HEK293 (cell line): ENCODE results near the gene LAMA4.

Experiments used
- KLF10 ChIP-seq: fragments of 450-650 bp; IDR thresholded peaks from 2 replicates; pipeline ENCODE4 v1.5.1; 2018; ENCODE audit warnings: missing biosample characterization, mild to moderate bottlenecking, missing genetic modification characterization
- MEIS1 ChIP-seq: sonication (generic); formaldehyde crosslinking; IDR thresholded peaks from 2 replicates; pipeline ENCODE4 v1.8.1; 2022; ENCODE audit warnings: missing genetic modification reagents, mild to moderate bottlenecking, borderline replicate concordance
- PATZ1 ChIP-seq: fragments of 450-650 bp; formaldehyde crosslinking; IDR thresholded peaks from 2 replicates; pipeline ENCODE4 v1.5.1; 2016; ENCODE audit warnings: missing biosample characterization, missing genetic modification characterization
- ZFP41 ChIP-seq: fragments of 450-650 bp; formaldehyde crosslinking; IDR thresholded peaks from 2 replicates; pipeline ENCODE4 v1.5.1; 2016; ENCODE audit warnings: missing biosample characterization, missing genetic modification characterization, borderline replicate concordance
- ZNF121 ChIP-seq: fragments of 450-650 bp; formaldehyde crosslinking; IDR thresholded peaks from 2 replicates; pipeline ENCODE4 v1.5.1; 2016; ENCODE audit warnings: missing biosample characterization, missing genetic modification characterization
- ZNF362 ChIP-seq: fragments of 450-650 bp; formaldehyde crosslinking; IDR thresholded peaks from 2 replicates; pipeline ENCODE4 v1.5.1; 2016; ENCODE audit warnings: missing biosample characterization, missing genetic modification characterization
- ZNF629 ChIP-seq: fragments of 450-650 bp; formaldehyde crosslinking; IDR thresholded peaks from 2 replicates; pipeline ENCODE4 v1.5.1; 2017; ENCODE audit warnings: missing biosample characterization, missing genetic modification characterization
- ZNF791 ChIP-seq: fragments of 450-650 bp; formaldehyde crosslinking; IDR thresholded peaks from 2 replicates; pipeline ENCODE4 v1.5.1; 2016; ENCODE audit warnings: missing biosample characterization, missing genetic modification characterization
- TF ChIP-seq, protein P1 (sequence below): fragments of 450-650 bp; formaldehyde crosslinking; IDR thresholded peaks from 2 replicates; pipeline ENCODE4 v1.5.1; 2016; ENCODE audit warnings: missing biosample characterization, missing genetic modification characterization

DNA sequence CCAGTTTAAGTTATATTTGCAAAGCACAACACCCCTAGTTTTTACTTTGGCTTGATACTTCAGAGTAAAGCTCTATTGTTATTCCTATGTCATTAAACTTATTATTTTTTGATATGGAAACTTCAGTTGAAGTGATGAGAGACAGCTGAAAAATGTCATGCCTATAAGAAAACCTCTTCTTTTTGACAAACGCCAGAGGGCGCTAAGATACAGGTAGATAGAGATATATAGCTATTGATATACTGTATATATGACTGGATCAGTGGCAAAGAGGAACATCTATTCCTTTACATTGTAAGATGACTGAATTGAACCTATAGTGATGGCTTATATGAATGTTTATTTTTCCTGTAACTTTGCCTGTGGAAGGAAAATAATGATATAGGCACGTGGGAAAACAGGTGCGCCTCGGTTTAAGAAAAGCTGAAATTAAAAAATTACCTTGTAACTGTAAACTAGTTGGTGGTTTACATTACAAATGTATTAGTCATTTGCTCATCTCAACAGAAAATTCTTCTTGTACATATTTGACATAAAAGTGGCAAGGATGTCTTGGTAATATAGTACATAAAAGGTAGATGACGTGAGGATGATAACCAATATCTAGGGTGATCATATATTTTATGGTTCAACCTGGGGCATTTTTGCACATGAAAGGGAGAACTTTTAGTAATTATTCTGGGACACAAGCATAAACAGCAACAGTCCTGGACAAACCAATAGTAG is 74.1 kb downstream of the LAMA4 start:
- TF ChIP-seq ZNF791 (no peak), MEIS1 (CRISPR knock-in tag) (no peak), PATZ1 (no peak), ZNF362 (tag by site-specific recombination) (no peak), ZNF121 (no peak), ZNF629 (tag by site-specific recombination) (no peak), KLF10 (tag by site-specific recombination) (no peak), ZFP41 (tag by site-specific recombination) (no peak)
- TF ChIP-seq, protein P1, sequence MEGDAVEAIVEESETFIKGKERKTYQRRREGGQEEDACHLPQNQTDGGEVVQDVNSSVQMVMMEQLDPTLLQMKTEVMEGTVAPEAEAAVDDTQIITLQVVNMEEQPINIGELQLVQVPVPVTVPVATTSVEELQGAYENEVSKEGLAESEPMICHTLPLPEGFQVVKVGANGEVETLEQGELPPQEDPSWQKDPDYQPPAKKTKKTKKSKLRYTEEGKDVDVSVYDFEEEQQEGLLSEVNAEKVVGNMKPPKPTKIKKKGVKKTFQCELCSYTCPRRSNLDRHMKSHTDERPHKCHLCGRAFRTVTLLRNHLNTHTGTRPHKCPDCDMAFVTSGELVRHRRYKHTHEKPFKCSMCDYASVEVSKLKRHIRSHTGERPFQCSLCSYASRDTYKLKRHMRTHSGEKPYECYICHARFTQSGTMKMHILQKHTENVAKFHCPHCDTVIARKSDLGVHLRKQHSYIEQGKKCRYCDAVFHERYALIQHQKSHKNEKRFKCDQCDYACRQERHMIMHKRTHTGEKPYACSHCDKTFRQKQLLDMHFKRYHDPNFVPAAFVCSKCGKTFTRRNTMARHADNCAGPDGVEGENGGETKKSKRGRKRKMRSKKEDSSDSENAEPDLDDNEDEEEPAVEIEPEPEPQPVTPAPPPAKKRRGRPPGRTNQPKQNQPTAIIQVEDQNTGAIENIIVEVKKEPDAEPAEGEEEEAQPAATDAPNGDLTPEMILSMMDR (tag by site-specific recombination), result peak; percentile 54; the same call in 1 of the 2 replicates
